GM23338 (cell line): ENCODE data around the gene GRIN3B. TPM values are rescaled to one million over a fixed set of nuclear protein-coding genes. Genes with fewer than 3 reads are reported as not detected.
A peak's percentile ranks its signal among the peaks of the same experiment; 100 is the strongest.

Experiments used
- ATAC-seq: fragments of 200-7000 bp; cut with Tn5 transposase; 3 replicates; pipeline ENCODE4 v1.9.1; 2020
- DNase-seq: peaks from one replicate; pipeline ENCODE4 v3.0.0-alpha.2; 2015; ENCODE audit warnings: low spot score
- H2AFZ ChIP-seq: fragments of 200-600 bp; sonication (generic); 2 replicates; pipeline ENCODE4 v1.8.0; 2016; ENCODE audit warnings: antibody characterized with exemption, mild to moderate bottlenecking, moderate library complexity
- H3F3A ChIP-seq: fragments of 200-600 bp; sonication (generic); replicated peaks from 2 replicates; pipeline ENCODE4 v1.8.0; 2017; ENCODE audit warnings: antibody characterized with exemption, mixed run types, low read depth
- H3K27ac ChIP-seq: fragments of 200-600 bp; sonication (generic); 2 replicates; pipeline ENCODE4 v1.6.1; 2016; ENCODE audit warnings: low read depth
- H3K27me3 ChIP-seq: fragments of 200-600 bp; sonication (generic); 2 replicates; pipeline ENCODE4 v1.8.0; 2016; ENCODE audit warnings: mild to moderate bottlenecking, mixed run types, moderate library complexity; ENCODE audit not compliant: insufficient read depth
- H3K36me3 ChIP-seq: fragments of 200-600 bp; sonication (generic); 2 replicates; pipeline ENCODE4 v1.8.0; 2016; ENCODE audit warnings: mild to moderate bottlenecking; ENCODE audit not compliant: insufficient read depth
- H3K4me1 ChIP-seq: fragments of 200-600 bp; sonication (generic); 2 replicates; pipeline ENCODE4 v1.8.0; 2016; ENCODE audit warnings: mild to moderate bottlenecking, moderate library complexity; ENCODE audit not compliant: insufficient read depth
- H3K4me2 ChIP-seq: fragments of 200-600 bp; sonication (generic); 2 replicates; pipeline ENCODE4 v1.7.1; 2017; ENCODE audit warnings: mixed run types
- H3K4me3 ChIP-seq: fragments of 200-600 bp; sonication (generic); 2 replicates; pipeline ENCODE4 v1.6.1; 2016; ENCODE audit warnings: mixed run types
- H3K79me2 ChIP-seq: fragments of 200-600 bp; sonication (generic); replicated peaks from 2 replicates; pipeline ENCODE4 v1.8.0; 2017; ENCODE audit warnings: mild to moderate bottlenecking; ENCODE audit not compliant: insufficient read depth
- H3K9me2 ChIP-seq: fragments of 200-600 bp; sonication (generic); 2 replicates; pipeline ENCODE4 v1.8.0; 2017; ENCODE audit not compliant: insufficient read depth
- H4K20me1 ChIP-seq: fragments of 200-600 bp; sonication (generic); replicated peaks from 2 replicates; pipeline ENCODE4 v1.8.0; 2017; ENCODE audit warnings: mild to moderate bottlenecking; ENCODE audit not compliant: insufficient read depth
- H3K27ac Mint-ChIP-seq: 2 replicates; pipeline ENCODE4 v1.8.0; 2020; ENCODE audit warnings: inconsistent platforms, mild to moderate bottlenecking, moderate library complexity, mixed read lengths
- H3K27me3 Mint-ChIP-seq: 3 replicates; pipeline ENCODE4 v1.8.0; 2022; ENCODE audit warnings: low read depth, mild to moderate bottlenecking, moderate library complexity, mixed read lengths, inconsistent platforms; ENCODE audit not compliant: insufficient read depth, poor library complexity
- H3K36me3 Mint-ChIP-seq: 3 replicates; pipeline ENCODE4 v1.8.0; 2021; ENCODE audit warnings: low read depth, mild to moderate bottlenecking, inconsistent platforms, moderate library complexity, mixed read lengths
- H3K4me1 Mint-ChIP-seq: 3 replicates; pipeline ENCODE4 v1.8.0; 2020; ENCODE audit warnings: mild to moderate bottlenecking, inconsistent platforms, mixed read lengths
- H3K4me3 Mint-ChIP-seq: 3 replicates; pipeline ENCODE4 v1.8.0; 2021; ENCODE audit warnings: moderate library complexity, mild to moderate bottlenecking, inconsistent platforms, mixed read lengths
- H3K9me3 Mint-ChIP-seq: 3 replicates; pipeline ENCODE4 v1.8.0; 2020; ENCODE audit warnings: moderate library complexity, mild to moderate bottlenecking, inconsistent platforms, mixed read lengths
- CREB1 ChIP-seq: fragments of 250-450 bp; sonication (Bioruptor Pico); IDR thresholded peaks from 2 replicates; pipeline ENCODE4 v1.5.0; 2020; ENCODE audit warnings: low read depth, mild to moderate bottlenecking, moderate library complexity
- EZH2 ChIP-seq: fragments of 200-600 bp; sonication (generic); IDR thresholded peaks from one replicate; pipeline ENCODE4 v1.8.0; 2017; ENCODE audit warnings: antibody characterized with exemption, mild to moderate bottlenecking, low read depth; ENCODE audit not compliant: unreplicated experiment
- EZH2phosphoT487 ChIP-seq: fragments of 200-600 bp; sonication (generic); IDR thresholded peaks from one replicate; pipeline ENCODE4 v1.8.1; 2018; ENCODE audit warnings: antibody characterized with exemption; ENCODE audit not compliant: unreplicated experiment
- JUNB ChIP-seq: IDR thresholded peaks from one replicate; pipeline ENCODE4 v1.6.1; 2016; ENCODE audit warnings: antibody characterized with exemption; ENCODE audit not compliant: unreplicated experiment
- NANOG ChIP-seq: IDR thresholded peaks from 2 replicates; pipeline ENCODE4 v1.6.1; 2016; ENCODE audit warnings: antibody characterized with exemption, borderline replicate concordance
- POLR2AphosphoS5 ChIP-seq: IDR thresholded peaks from 2 replicates; pipeline ENCODE4 v1.6.1; 2016; ENCODE audit warnings: antibody characterized with exemption, low read depth
- STAT1 ChIP-seq: IDR thresholded peaks from one replicate; pipeline ENCODE4 v1.6.1; 2016; ENCODE audit warnings: antibody characterized with exemption; ENCODE audit not compliant: unreplicated experiment
- ZNF114 ChIP-seq: fragments of 250-450 bp; sonication (Bioruptor Pico); IDR thresholded peaks from 2 replicates; pipeline ENCODE4 v1.5.0; 2020; ENCODE audit warnings: mild to moderate bottlenecking, moderate library complexity
- ZNF331 ChIP-seq: fragments of 250-450 bp; sonication (Bioruptor Pico); IDR thresholded peaks from 2 replicates; pipeline ENCODE4 v1.5.0; 2020; ENCODE audit warnings: low read depth, mild to moderate bottlenecking, moderate library complexity
- polyA plus RNA-seq: library from polyadenylated mRNA; unstranded; fragments of >200 nt; fragmentation: Nextera tagmentation; extraction: Ambion mirVana; gene quantifications from 2 replicates; pipeline ENCODE4 v1.2.1, GENCODE V29; 2016
- total RNA-seq: library from RNA; depleted of rRNA; stranded (reverse); fragments of >200 nt; shearing (Covaris generic); gene quantifications from 2 replicates; pipeline ENCODE4 v1.2.3, GENCODE V29; 2014
- TF ChIP-seq, protein P1 (sequence below), 2 experiments: fragments of 200-600 bp in 1 of 2; sonication (generic) in 1 of 2; conservative IDR thresholded peaks; 2 replicates each; pipeline versions ENCODE4 v1.5.1 to v1.6.1; 2016 to 2017; ENCODE audit warnings: antibody characterized with exemption in 2 of 2, low read depth in 2 of 2, mild to moderate bottlenecking in 2 of 2, moderate library complexity in 1 of 2
- TF ChIP-seq, protein P2 (sequence below): IDR thresholded peaks from 2 replicates; pipeline ENCODE4 v1.6.1; 2016; ENCODE audit warnings: antibody characterized with exemption
- TF ChIP-seq, protein P3 (sequence below): IDR thresholded peaks from one replicate; pipeline ENCODE4 v1.6.1; 2018; ENCODE audit warnings: antibody characterized with exemption; ENCODE audit not compliant: unreplicated experiment

The GRIN3B gene
- total and polyA plus RNA-seq, 2 experiments from 2014 or later: 0.11 to 2.8 TPM

DNA sequence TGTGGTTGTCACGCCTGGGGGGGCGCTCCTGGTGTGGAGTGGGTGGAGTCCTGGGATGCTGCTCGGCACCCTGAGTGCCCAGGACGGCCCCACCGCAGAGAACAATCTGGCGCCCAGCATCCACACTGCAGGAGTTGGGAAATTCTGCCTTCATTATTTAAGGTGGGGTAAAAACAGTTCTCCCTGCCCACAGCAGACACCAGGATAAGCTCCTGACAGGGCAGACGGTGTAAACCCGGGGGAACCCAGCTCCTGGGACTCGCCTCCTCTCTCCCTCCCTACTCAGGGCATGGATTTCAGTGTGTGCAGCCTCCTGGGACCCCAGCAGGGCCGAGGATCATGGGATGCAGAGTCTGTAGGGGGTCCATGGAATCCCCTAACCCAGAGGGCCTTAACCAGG lies 23.7 kb upstream of the GRIN3B start:
- Mint-ChIP-seq H3K27ac (no peak overlapping the region), H3K4me1 (peaks cover 13% of the 10 kb centered on the region; the same call in 2 of the 3 replicates), H3K27me3 (peaks cover 16% of the 10 kb centered on the region), H3K4me3 (no peak overlapping the region), H3K36me3 (peaks cover 12% of the 10 kb centered on the region), H3K9me3 (peaks cover 3% of the 10 kb centered on the region; the same call in 1 of the 3 replicates)
- Histone ChIP-seq H3F3A (peaks cover 5% of the 10 kb centered on the region; the same call in 1 of the 2 replicates), H3K4me1 (peaks cover 10% of the 10 kb centered on the region; the same call in 1 of the 2 replicates), H3K36me3 (no peaks in the 10 kb centered on the region; the same call in 1 of the 2 replicates), H2AFZ (no peak overlapping the region), H3K9me2 (no peaks in the 10 kb centered on the region), H3K4me3 (no peak overlapping the region), H3K79me2 (no peaks in the 10 kb centered on the region), H3K27me3 (no peaks in the 10 kb centered on the region), H3K4me2 (no peak overlapping the region), H4K20me1 (no peaks in the 10 kb centered on the region), H3K27ac (no peak overlapping the region)
- ATAC-seq (no peak), DNase-seq (no peak)
- TF ChIP-seq POLR2AphosphoS5: 0 out of 2 replicates have a peak, but pooled peaks have one; percentile 12
- TF ChIP-seq, protein P1, sequence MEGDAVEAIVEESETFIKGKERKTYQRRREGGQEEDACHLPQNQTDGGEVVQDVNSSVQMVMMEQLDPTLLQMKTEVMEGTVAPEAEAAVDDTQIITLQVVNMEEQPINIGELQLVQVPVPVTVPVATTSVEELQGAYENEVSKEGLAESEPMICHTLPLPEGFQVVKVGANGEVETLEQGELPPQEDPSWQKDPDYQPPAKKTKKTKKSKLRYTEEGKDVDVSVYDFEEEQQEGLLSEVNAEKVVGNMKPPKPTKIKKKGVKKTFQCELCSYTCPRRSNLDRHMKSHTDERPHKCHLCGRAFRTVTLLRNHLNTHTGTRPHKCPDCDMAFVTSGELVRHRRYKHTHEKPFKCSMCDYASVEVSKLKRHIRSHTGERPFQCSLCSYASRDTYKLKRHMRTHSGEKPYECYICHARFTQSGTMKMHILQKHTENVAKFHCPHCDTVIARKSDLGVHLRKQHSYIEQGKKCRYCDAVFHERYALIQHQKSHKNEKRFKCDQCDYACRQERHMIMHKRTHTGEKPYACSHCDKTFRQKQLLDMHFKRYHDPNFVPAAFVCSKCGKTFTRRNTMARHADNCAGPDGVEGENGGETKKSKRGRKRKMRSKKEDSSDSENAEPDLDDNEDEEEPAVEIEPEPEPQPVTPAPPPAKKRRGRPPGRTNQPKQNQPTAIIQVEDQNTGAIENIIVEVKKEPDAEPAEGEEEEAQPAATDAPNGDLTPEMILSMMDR (conservative IDR thresholded peaks at IDR 0.05; ENCODE audit: low read depth in 2 of 2): no peak

DNA sequence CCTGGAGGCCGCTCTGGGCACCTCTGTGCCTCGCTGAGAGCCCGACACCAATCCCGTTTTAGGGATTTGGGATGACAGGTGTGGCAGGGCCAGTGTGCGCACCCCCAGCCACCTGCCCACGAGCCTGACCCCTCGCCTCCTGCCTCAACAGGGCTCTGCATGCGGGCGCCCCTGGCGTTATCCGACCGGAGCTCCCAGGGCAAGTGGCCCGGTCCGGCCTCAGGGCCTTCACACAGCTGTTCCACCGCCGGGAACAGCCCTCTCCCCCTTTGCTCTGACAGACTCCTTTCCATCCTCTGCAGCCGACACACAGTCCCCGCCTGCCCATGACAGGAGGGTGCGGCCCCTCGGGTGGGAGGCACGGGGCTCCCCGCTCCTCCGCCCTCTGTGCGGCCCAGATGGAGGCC lies 23.2 kb upstream of the GRIN3B start:
- Mint-ChIP-seq H3K36me3 (peaks cover 8% of the 10 kb centered on the region), H3K4me1 (peaks cover 13% of the 10 kb centered on the region; the same call in 2 of the 3 replicates), H3K27me3 (peaks cover 19% of the 10 kb centered on the region), H3K4me3 (no peak overlapping the region), H3K9me3 (peaks cover 3% of the 10 kb centered on the region; the same call in 1 of the 3 replicates), H3K27ac (no peak overlapping the region)
- Histone ChIP-seq H3K36me3 (no peaks in the 10 kb centered on the region), H3K27ac (no peak overlapping the region), H3K4me3 (no peak overlapping the region), H3K27me3 (no peaks in the 10 kb centered on the region), H3K79me2 (no peaks in the 10 kb centered on the region), H2AFZ (no peak overlapping the region), H3F3A (peaks cover 10% of the 10 kb centered on the region), H3K4me2 (no peak overlapping the region), H4K20me1 (no peaks in the 10 kb centered on the region), H3K4me1 (peaks cover 10% of the 10 kb centered on the region; the same call in 1 of the 2 replicates), H3K9me2 (no peaks in the 10 kb centered on the region)
- no peak for ATAC-seq
- no peak for DNase-seq
- TF ChIP-seq JUNB (no peak), ZNF114 (no peak), CREB1 (no peak), POLR2AphosphoS5 (no peak), EZH2 (no peak), NANOG (no peak), ZNF331 (CRISPR knock-in tag) (no peak), STAT1 (no peak), EZH2phosphoT487 (no peak)
- TF ChIP-seq, protein P2, sequence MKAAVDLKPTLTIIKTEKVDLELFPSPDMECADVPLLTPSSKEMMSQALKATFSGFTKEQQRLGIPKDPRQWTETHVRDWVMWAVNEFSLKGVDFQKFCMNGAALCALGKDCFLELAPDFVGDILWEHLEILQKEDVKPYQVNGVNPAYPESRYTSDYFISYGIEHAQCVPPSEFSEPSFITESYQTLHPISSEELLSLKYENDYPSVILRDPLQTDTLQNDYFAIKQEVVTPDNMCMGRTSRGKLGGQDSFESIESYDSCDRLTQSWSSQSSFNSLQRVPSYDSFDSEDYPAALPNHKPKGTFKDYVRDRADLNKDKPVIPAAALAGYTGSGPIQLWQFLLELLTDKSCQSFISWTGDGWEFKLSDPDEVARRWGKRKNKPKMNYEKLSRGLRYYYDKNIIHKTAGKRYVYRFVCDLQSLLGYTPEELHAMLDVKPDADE: no peak
- TF ChIP-seq, protein P3, sequence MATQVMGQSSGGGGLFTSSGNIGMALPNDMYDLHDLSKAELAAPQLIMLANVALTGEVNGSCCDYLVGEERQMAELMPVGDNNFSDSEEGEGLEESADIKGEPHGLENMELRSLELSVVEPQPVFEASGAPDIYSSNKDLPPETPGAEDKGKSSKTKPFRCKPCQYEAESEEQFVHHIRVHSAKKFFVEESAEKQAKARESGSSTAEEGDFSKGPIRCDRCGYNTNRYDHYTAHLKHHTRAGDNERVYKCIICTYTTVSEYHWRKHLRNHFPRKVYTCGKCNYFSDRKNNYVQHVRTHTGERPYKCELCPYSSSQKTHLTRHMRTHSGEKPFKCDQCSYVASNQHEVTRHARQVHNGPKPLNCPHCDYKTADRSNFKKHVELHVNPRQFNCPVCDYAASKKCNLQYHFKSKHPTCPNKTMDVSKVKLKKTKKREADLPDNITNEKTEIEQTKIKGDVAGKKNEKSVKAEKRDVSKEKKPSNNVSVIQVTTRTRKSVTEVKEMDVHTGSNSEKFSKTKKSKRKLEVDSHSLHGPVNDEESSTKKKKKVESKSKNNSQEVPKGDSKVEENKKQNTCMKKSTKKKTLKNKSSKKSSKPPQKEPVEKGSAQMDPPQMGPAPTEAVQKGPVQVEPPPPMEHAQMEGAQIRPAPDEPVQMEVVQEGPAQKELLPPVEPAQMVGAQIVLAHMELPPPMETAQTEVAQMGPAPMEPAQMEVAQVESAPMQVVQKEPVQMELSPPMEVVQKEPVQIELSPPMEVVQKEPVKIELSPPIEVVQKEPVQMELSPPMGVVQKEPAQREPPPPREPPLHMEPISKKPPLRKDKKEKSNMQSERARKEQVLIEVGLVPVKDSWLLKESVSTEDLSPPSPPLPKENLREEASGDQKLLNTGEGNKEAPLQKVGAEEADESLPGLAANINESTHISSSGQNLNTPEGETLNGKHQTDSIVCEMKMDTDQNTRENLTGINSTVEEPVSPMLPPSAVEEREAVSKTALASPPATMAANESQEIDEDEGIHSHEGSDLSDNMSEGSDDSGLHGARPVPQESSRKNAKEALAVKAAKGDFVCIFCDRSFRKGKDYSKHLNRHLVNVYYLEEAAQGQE: no peak
- TF ChIP-seq, protein P1 (conservative IDR thresholded peaks at IDR 0.05; ENCODE audit: low read depth in 2 of 2): no peak
